Heart right ventricle (tissue), 16 donors: ENCODE results near the gene TMED7. TPM values are rescaled to one million over a fixed set of nuclear protein-coding genes. Genes with fewer than 3 reads are reported as not detected.

Experiments
- ATAC-seq, 8 donors: fragments of 200-7000 bp; cut with Tn5 transposase; one replicate each; pipeline ENCODE4 v1.9.1; 2020; ENCODE audit warnings: mild to moderate bottlenecking in 8 of 8, moderate library complexity in 8 of 8, moderate number of reproducible peaks in 1 of 8
- DNase-seq, 2 donors: peaks; one replicate each; pipeline ENCODE4 v3.0.0-alpha.2; 2020
- H3K27ac ChIP-seq, 10 donors: fragments of 200-600 bp; sonication (generic) in 2 of 10; one replicate each; pipeline versions ENCODE4 v1.5.0 to v1.8.0; 2020 to 2022; ENCODE audit warnings: mild to moderate bottlenecking in 3 of 10
- H3K27me3 ChIP-seq, 7 donors: fragments of 200-600 bp; one replicate each; pipeline ENCODE4 v1.8.0; 2021 to 2022; ENCODE audit warnings: mild to moderate bottlenecking in 2 of 7
- H3K36me3 ChIP-seq, 9 donors: fragments of 200-600 bp; sonication (generic) in 1 of 9; one replicate each; pipeline versions ENCODE4 v1.5.0 to v1.8.0; 2020 to 2022; ENCODE audit warnings: mild to moderate bottlenecking in 2 of 9
- H3K4me1 ChIP-seq, 9 donors: fragments of 200-600 bp; sonication (generic) in 1 of 9; one replicate each; pipeline versions ENCODE4 v1.5.0 to v1.8.0; 2020 to 2022; ENCODE audit warnings: mild to moderate bottlenecking in 4 of 9
- H3K4me3 ChIP-seq, 10 donors: fragments of 200-600 bp; sonication (generic) in 2 of 10; one replicate each; pipeline versions ENCODE4 v1.5.0 to v1.8.0; 2020 to 2022; ENCODE audit warnings: mild to moderate bottlenecking in 7 of 10, moderate library complexity in 2 of 10
- H3K9me3 ChIP-seq, 11 donors: fragments of 200-600 bp in 10 of 11; sonication (generic) in 2 of 11; one replicate each; pipeline versions ENCODE4 v1.5.0 to v1.8.0; 2013 to 2022; ENCODE audit warnings: mild to moderate bottlenecking in 2 of 11, control low read depth in 1 of 11, moderate library complexity in 1 of 11
- whole genome bisulfite sequencing, 2 donors: extraction: QIAGEN DNeasy Blood & Tissue Kit; methylation state at CpG; one replicate each; pipeline ENCODE4 v1.1.7; 2013; ENCODE audit warnings: inconsistent platforms in 1 of 2; 5-methylcytosine and 5-hydroxymethylcytosine counted together
- intact Hi-C, 10 donors: fragments of 100-400 bp; cut with DNase I; formaldehyde crosslinking; loops; one replicate each; pipeline versions ENCODE4 v1.11.1 to v1.14.2; 2022
- polyA plus RNA-seq, 2 donors: library from polyadenylated mRNA; stranded (reverse); fragments of 200-250 nt; gene quantifications; one replicate each; pipeline ENCODE4 v1.2.3, GENCODE V29; 2013
- total RNA-seq, 10 donors: library from RNA; stranded (reverse); fragmentation: NEBNext Ultra II Directional in 3 of 10; extraction: Animal tissue kit (Norgen Biotek cat#: 25700) in 3 of 10; gene quantifications; one replicate each; pipeline versions ENCODE4 v1.2.1 to v1.2.4, GENCODE V29; 2021 to 2023
- TF ChIP-seq, protein P1 (sequence below), 9 donors: fragments of 200-600 bp; sonication (generic) in 2 of 9; IDR thresholded peaks; one replicate each; pipeline versions ENCODE4 v1.5.0 to v1.8.0; 2021 to 2022; ENCODE audit warnings: antibody characterized with exemption in 9 of 9, mild to moderate bottlenecking in 5 of 9, moderate library complexity in 1 of 9
- donor health status: Arrhythmogenic right ventricular cardiomyopathy.
- donor health status: ischemic (EF 13 %, LVEDD 7.1; RV severe dilation, severe dysfunction).
- donor health status: healthy with polysubstance abuse.
- donor health status: DM: no; HTN: yes; CAD: no.
- donor health status: DM: no; HTN: no; CAD: no.
- donor health status: ischemic (EF 25% LVEDD 6.9; RV normal size, moderate dysfunction).
- donor health status: ischemic (EF 25% LVEDD 5.7; RV mildly dilated, moderate dysfunction).
- donor health status: healthy.
- donor health status: DM: yes; HTN: yes; CAD: no.
- donor health status: Ischemic cardiomyopathy.
- donor health status: ischemic (EF 35%, LVEDD 5.7; RV mildly dilated, moderate dysfunction).
- donor health status: nonischemic (EF 11% LVEDD 7.7; RV severe dilation, severe dysfunction).
- donor health status: DM: yes; HTN: yes; CAD: no.
- donor health status: PGD.
- donor health status: ischemic (EF 29% LVEDD 5.4; RV normal size, mild dysfunction).
- donor health status: nonischemic (EF 23%, LVEDD 6.1; RV moderate dilation, normal function).

TMED7 gene
- total and polyA plus RNA-seq, 12 donors, result 15.8 to 100 (median 84.8) TPM

DNA sequence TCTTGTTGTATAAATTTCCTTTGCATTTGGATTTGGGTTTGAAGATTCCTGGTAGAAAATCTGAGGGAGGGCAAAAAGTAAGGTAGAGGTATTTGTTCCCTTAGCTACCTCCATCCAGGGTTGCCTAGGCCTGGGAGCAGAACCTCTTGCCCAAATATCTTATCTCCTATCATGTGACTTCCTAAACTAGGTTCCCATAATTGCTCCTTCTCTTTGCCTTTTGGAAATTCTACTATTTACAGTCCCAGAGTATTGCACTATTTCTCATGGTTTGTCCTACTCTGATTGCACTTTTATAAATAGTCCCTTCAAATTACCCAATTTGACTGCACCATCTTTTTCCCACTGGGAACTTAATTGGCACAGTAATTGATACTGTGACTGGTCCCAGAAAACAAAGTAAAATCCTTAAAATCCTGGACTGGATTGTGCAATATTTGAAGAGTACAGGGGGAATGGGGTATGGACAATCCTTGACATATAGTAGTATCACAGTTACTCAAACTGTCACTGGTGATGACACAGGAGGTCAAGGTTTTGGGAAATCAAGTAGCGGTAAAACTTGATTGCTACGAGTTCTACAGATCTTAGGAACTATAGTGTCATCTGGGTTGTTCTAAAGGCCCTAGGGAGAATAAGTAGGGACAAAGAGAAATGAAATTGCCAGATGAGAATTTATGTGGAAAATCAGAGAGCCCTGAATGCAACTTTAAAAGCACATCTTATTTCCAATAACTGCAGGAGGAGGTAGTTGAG, 31.5 kb upstream of the TMED7 start:
- DNase-seq (no peak), ATAC-seq (no peak)
- WGBS, 2 donors, result 85 to 86% methylated on average over 2 of the region's 2 CpGs
- Histone ChIP-seq H3K27ac (no peak overlapping the region), H3K27me3 (peaks cover 0 to 6% (median 0%) of the 10 kb centered on the region in 7 donors), H3K4me3 (no peak overlapping the region), H3K9me3 (peaks cover 0 to 10% (median 0%) of the 10 kb centered on the region in 11 donors), H3K36me3 (no peaks in the 10 kb centered on the region), H3K4me1 (no peaks in the 10 kb centered on the region)
- intact Hi-C loops, result no loop called here
- TF ChIP-seq, protein P1, sequence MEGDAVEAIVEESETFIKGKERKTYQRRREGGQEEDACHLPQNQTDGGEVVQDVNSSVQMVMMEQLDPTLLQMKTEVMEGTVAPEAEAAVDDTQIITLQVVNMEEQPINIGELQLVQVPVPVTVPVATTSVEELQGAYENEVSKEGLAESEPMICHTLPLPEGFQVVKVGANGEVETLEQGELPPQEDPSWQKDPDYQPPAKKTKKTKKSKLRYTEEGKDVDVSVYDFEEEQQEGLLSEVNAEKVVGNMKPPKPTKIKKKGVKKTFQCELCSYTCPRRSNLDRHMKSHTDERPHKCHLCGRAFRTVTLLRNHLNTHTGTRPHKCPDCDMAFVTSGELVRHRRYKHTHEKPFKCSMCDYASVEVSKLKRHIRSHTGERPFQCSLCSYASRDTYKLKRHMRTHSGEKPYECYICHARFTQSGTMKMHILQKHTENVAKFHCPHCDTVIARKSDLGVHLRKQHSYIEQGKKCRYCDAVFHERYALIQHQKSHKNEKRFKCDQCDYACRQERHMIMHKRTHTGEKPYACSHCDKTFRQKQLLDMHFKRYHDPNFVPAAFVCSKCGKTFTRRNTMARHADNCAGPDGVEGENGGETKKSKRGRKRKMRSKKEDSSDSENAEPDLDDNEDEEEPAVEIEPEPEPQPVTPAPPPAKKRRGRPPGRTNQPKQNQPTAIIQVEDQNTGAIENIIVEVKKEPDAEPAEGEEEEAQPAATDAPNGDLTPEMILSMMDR (IDR thresholded peaks at IDR 0.05), result no peak

DNA sequence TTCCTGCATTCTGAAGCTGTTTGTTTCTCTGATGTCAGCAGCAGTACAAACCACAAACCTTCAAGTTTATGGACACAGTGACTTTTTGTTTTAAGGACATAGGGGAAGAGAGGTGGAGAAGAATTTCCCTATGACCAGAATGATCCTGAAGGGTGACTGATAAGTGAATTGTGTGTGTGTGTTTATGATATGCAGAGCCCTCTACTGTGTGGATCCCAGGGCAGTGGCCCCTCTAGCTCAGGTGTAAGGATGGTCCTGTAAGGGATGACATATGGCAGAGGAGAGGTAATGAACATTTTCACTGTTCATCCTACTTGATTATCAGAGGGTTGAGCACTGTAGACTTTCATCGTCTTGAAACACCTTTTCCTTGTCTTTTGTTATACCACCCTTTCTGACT, 30.6 kb upstream of the TMED7 start:
- Histone ChIP-seq H3K36me3 (no peaks in the 10 kb centered on the region), H3K4me1 (no peaks in the 10 kb centered on the region), H3K4me3 (no peak overlapping the region), H3K27me3 (peaks cover 0 to 8% (median 0%) of the 10 kb centered on the region in 7 donors), H3K9me3 (peaks cover 0 to 10% (median 0%) of the 10 kb centered on the region in 11 donors), H3K27ac (no peak overlapping the region)
- no peak for ATAC-seq
- TF ChIP-seq, protein P1 (IDR thresholded peaks at IDR 0.05), result no peak
- DNase-seq, result no peak
- WGBS, 2 donors, result 94 to 95% methylated on average over 1 of the region's 1 CpG
- intact Hi-C loops, result no loop called here

DNA sequence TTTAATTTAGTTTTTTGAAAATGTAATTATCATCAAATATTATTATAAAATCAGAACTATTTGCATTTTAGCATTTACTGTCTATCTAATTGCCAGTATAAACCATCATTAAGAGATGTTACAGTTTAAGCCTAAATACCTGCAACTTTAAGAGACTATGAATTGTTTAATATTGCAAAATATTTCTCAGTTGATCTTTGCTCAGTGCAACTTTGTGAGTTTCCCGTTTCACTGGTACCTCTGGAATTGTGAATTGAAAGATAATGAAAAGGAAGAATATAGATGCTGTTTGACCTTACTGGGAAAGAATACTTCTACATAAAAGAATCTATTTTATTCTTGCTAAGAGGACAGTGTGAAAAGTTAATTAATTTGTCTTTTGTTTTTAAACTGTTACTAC, 30.2 kb upstream of the TMED7 start:
- DNase-seq (no peak), ATAC-seq (no peak)
- H3K9me3 ChIP-seq, result peaks cover 0 to 10% (median 0%) of the 10 kb centered on the region in 11 donors
- TF ChIP-seq, protein P1 (IDR thresholded peaks at IDR 0.05), result no peak
- WGBS, 2 donors, result 76 to 87% methylated on average over 1 of the region's 1 CpG
- H3K27ac ChIP-seq, result no peak overlapping the region
- peaks cover 0 to 12% (median 0%) of the 10 kb centered on the region in 7 donors for H3K27me3 ChIP-seq
- H3K4me3 ChIP-seq, result no peak overlapping the region
- intact Hi-C loops, result no loop called here
- H3K4me1 ChIP-seq, result no peaks in the 10 kb centered on the region
- H3K36me3 ChIP-seq, result no peaks in the 10 kb centered on the region

DNA sequence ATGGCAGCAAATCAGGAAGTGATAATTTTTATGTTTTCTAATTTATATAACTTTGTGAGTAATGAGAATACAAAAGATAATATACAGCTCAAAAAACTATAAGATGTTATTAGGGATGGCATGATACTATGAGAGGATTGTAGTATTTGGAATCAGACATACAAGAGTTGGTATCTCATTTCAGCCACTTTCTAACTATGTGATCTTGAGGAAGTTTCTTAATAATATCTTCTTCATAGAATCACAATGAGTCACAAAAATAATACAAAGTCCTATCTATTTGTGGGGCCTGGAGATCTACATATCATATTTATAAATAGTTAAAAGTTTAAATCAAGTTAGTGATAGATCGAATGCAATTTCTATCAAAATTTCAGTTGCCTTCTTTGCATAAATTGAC, 23.7 kb upstream of the TMED7 start:
- Histone ChIP-seq H3K27me3 (peaks cover 0 to 10% (median 0%) of the 10 kb centered on the region in 7 donors), H3K4me1 (no peaks in the 10 kb centered on the region), H3K27ac (no peak overlapping the region), H3K36me3 (no peaks in the 10 kb centered on the region), H3K9me3 (no peaks in the 10 kb centered on the region), H3K4me3 (no peak overlapping the region)
- intact Hi-C loops, result loop anchor here in 1 of 10 donors (5.0 kb wide), 1 partner anchor 173 kb away; no protein-coding TSS in a partner anchor
- WGBS, 2 donors, result 91 to 94% methylated on average over 1 of the region's 1 CpG
- DNase-seq, result no peak
- ATAC-seq, result no peak
- TF ChIP-seq, protein P1 (IDR thresholded peaks at IDR 0.05), result no peak
